HG02642 (cell line): ENCODE results near the gene DDX56.
"Not testable (repeated sequence)": the region's sequence is repeated elsewhere in the genome, so short reads cannot be mapped to it uniquely, and the experiment has no call there.

ENCODE experiments used
- ATAC-seq: cut with Tn5 transposase; IDR thresholded peaks from one replicate; pipeline ENCODE4 v1.9.1; 2021; ENCODE audit warnings: mild to moderate bottlenecking; ENCODE audit not compliant: unreplicated experiment, poor library complexity

Gene DDX56

DNA sequence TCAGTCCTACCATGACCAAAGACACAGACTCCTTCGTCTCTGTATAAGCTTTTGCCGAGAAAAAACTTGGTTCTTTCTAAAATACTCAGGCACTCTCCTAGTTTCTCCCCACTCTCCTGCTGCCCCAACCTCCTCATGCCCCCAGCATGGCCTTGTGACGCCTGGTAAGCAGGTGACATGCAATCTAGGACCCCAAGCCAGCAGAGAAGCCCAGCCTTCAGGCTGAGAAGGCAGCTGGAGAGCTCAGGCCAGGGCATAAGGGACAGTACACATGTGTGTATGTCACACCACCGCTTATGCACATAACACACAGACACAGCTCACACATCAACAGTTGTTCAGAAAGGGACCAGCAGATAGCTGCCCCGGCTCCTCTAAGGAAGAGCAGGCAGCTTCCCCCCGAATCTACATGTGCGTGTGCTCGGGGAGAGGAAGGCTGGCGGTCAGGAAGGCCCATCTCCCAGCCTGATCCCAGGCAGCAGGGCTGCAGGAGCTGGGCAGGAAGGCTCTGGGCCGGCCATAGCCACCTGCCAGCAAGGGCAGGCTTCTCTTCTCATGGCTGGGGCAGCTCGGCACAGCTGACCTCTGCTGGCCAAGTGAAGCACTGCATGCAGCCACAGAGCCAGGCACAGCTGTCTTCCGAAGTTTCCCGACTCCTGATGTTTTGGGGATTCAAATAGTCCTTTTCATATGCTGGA, 8.5 kb downstream of the DDX56 start:
- peak; percentile 61 for ATAC-seq

DNA sequence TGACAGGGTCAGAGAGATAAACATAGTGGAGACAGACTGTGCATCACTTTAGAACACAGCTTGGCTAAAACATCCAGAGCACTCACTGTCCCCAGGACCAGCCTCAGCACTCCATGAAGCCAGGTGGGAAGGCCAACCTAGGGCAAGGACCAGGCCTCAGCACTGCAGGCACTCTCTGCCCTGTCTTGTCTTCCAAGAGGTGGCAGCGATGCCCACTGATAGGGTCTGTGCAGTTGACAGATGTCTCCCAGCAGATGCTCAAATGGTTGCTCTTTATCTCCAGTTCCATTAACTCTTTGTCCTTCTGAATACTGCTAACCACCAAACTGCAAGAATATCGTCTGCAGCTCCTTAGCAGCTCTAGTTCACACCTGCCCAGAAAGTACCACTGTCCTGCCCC, 9.1 kb downstream of the DDX56 start:
- ATAC-seq = no peak

DNA sequence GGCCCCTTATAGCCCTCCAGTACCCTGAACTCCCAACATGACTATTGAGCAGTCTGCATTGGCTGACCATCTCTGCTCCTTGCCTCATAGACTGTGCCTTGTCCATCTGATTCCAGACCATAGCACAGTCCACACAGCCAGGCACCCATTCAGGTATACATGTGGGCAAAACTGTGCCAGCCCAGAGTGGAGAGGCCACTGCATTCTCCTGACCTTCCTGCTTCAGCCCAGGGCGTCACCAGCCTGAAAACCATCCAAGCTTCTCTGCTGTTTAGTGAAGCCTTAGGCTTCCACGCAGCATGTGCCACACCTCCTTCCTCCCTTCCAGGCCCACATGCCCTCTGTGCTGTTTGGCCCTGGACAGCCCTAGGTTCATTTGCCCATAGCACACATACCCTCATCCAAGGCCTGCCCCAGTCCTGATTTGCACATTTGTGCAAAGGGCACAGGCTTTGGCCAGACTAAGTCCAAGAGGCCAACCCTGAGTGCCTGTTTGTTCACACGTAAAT, 10.5 kb downstream of the DDX56 start:
- no peak for ATAC-seq

DNA sequence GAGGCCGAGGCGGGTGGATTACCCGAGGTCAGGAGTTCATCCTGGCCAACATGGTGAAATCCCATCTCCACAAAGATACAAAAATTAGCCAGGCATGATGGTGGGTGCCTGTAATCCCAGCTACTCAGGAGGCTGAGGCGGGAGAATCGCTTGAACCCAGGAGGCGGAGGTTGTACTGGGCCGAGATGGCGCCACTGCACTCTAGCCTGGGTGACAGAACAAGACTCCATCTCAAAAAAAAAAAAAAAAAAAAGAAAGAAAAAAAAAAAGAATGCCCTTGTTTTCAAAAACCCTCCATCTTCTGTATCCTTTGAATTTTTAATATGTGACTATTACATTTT, 11.1 kb downstream of the DDX56 start:
- ATAC-seq = not testable (repeated sequence)

DNA sequence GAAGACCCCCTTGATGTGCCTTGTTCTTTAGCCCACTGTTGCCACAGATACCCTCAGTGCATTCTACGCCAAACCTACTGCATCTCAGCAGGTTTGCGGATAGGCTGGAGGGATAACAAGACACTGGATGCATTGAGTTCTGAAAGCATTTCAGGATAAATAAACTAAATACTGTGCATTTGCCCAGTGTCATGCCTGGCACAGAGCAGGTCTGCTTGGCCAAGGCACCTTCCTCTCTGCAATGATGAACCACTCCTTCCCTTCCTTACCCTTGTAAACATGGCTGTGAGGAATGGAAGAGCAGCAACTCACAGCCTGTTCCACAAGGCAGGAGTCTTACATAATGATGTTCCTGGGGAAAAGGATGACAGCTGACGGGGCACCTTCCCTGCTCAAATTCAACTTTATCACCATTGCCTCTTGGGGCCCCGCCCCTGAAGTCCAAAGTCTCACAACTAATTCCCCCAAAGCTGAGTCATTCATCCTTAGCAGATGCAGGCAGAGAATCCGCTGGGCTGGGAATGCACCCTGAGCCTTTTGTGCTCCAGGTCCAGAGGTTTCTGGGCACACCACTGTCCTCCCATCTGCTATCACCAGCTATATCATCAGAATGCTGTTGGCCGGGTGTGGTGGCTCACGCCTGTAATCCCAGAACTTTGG, 11.6 kb downstream of the DDX56 start:
- ATAC-seq = no peak

DNA sequence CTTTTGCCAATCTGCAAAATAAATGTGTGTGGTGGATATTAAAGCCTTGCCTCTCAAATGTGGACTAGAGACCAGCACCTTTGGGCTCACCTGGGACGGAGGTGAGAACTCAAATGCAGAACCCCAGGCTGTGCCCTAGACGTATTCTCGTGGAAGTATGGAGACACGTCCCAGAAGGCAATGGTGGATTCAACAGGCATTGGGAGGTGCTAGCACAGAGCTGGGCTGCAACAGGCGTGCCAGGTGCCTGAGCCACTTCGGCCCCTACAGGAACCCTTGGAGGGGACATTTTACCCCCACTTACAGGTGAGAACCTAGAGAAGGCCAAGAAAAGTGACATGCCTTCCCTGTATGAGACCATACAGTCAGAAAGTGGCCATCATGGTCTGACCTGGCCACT, 12.2 kb downstream of the DDX56 start:
- ATAC-seq = no peak

- no peak for ATAC-seq
Measured at GRCh38 chr7:44559485-44559884, 14.2 kb downstream of the DDX56 start.

DNA sequence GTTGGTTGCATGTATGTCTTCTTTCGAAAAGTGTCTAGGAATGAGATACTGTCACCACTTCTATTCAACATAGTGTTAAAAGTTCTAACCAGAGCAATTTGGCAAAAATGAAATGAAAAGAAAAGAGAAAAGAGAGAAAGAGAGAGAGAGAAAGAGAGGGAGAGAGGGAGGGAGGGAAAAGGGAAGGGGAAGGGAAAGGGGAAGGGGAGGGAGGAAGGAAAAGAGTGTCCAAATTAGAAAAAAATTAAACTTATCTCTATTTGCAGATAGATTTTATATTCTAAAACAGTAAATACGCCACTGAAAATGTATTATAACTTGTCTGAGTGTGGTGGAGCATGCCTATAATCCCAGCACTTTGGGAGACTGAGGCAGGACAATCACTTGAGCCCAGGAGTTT, 16.2 kb downstream of the DDX56 start:
- no peak for ATAC-seq

GRCh38 chr7:44555350-44555749, 18.4 kb downstream of the DDX56 start:
- no peak for ATAC-seq

GRCh38 chr7:44552473-44553005, 21.2 kb downstream of the DDX56 start:
- ATAC-seq = not testable (repeated sequence)

DNA sequence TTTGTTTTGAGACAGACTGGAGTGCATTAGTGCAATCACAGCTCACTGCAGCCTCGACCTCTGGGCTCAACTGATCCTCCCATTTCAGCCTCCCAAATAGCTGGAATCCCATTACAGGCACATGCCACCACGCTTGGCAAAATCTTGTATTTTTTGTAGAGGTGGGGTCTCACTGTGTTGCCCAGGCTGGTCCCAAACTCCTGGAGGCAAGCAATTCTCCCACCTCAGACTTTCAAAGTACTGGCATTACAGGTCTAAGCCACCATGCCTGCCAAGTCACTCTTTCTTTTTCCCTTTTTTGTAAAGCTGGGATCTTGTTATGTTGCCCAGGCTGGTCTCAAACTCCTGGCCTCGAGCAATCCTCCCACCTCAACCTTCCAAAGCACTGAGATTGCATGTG, 24.3 kb downstream of the DDX56 start:
- no peak for ATAC-seq

DNA sequence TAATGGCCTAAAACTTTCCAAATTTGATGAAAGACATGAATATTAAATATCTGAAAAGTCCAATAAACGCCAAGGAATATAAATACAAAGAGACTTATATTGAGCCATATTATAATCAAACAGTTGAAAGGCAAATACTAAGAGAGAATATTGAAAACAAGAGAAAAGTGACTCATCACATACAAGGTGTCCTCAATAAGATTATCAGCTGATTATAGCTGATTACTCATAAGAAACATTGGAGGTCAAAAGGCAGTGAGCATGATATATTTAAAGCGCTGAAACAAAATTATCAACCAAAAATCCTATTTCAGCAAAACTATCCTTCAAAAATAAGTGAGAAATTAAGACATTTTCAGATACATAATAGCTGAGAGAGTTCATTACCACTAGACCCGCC, 24.8 kb downstream of the DDX56 start:
- no peak for ATAC-seq

GRCh38 chr7:44547536-44548231, 26.0 kb downstream of the DDX56 start:
- no peak for ATAC-seq

DNA sequence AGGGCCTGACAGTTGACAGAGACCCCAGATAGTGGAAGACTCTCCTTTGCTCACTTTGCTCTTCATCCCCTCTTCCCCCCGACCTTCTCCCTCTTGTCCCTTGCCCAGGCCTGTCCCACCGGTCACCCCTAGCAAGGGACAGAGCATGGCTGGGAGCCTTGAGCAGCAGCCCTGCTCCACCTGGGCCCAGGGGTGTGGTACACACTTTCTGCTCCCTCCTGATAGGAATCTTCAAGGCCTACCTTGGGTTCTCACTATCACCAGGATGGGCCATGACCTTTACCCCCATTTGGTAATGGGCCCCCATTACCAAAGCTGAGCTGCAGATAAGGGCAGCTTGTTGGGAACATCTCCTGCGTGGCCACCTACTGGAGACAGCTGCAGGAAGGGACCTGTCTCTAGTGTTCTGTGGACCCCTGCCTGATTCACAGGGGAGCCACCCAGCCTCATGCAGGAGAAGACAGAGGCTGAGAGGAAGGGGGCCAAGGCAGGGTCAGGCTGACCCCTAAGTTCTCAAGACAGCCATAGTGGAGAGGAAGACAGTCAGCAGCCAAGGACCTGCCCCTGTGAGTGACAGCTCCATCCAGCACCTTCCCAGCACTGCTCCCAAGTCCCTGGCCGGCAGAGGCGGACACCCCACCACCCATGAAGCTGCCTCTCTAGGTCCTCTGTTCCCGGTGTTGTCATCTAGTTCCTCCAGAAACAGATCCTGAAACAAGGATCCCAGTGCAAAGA, 31.7 kb downstream of the DDX56 start:
- no peak for ATAC-seq

DNA sequence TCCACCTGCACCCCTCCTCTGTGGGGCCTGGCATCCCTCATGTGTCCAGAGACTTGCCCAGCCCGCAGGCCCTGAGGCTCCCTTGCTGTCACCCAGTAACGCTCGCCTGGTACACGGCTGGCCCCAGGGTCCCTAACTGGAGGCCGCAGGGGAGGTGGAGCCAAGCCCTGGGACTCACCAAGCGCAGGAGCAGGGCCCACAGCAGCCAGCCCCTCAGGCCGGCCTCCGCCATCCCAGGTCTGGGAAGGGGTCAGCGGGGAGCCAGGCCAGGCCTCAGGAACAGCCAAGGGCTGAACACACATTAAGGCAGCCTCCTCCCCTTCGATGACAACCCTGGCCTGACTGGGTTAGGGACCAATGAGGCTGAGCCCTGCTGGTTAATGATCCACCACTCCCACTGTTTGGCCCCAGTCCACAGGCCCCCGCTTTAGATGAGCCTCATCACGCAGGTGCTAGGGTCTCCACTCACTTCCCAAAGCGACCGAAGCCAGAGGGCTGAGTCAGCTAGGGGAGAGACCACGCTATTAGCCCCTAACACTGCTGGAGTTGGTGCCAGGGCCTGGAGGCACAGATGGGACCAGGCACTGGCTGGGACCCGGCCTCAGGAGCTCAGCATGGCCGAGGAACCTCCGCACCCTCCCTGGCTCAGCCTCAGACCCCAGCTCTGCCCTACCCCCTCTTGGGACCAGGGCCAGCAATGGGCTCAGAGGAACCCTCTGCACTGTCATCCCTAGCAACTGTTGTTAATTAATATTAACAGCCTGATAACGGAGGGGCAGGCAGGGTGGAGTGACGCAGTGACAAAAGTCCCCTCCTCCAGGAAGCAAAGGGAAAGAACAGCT, 32.5 kb downstream of the DDX56 start, which contains the start of gene NPC1L1:
NPC1L1 (minus strand) TSS at position 303 of the 842 bp plus-strand sequence; CDS start at position 232, 71 bp downstream.
- ATAC-seq = no peak

GRCh38 chr7:44540592-44541027, 33.1 kb downstream of the DDX56 start:
- ATAC-seq = no peak

GRCh38 chr7:44539669-44540506, 33.8 kb downstream of the DDX56 start:
- ATAC-seq = no peak

- no peak for ATAC-seq
Measured at GRCh38 chr7:44538798-44539668, 34.7 kb downstream of the DDX56 start.
